C4-2B (cell line): Measurements from ENCODE around the gene MEOX1.

Source experiments
- H3K27ac ChIP-seq: fragments of 450-650 bp; 2 replicates; pipeline ENCODE4 v1.5.1; 2017
- CTCF ChIP-seq: fragments of 450-650 bp; conservative IDR thresholded peaks from 2 replicates; pipeline ENCODE4 v1.5.1; 2017; ENCODE audit warnings: mild to moderate bottlenecking
- ZFX ChIP-seq: fragments of 450-650 bp; IDR thresholded peaks from 2 replicates; pipeline ENCODE4 v1.6.1; 2017

Gene MEOX1

GRCh38 chr17:43669971-43670644, 8.4 kb upstream of the MEOX1 start:
- no peak overlapping the region for H3K27ac ChIP-seq

GRCh38 chr17:43667947-43668348, 6.2 kb upstream of the MEOX1 start:
- TF ChIP-seq CTCF (no peak), ZFX (no peak)
- H3K27ac ChIP-seq = no peak overlapping the region

More at GRCh38 chr17:43669971-43670644, 8.4 kb upstream of the MEOX1 start:
- TF ChIP-seq ZFX = no peak
- TF ChIP-seq CTCF = no peak

- no peak for TF ChIP-seq CTCF
- no peak overlapping the region for H3K27ac ChIP-seq
Measured at GRCh38 chr17:43667506-43667905, 5.8 kb upstream of the MEOX1 start.

- TF ChIP-seq CTCF (no peak), ZFX (no peak)
- no peak overlapping the region for H3K27ac ChIP-seq
Measured at GRCh38 chr17:43665937-43666236, 4.2 kb upstream of the MEOX1 start.

GRCh38 chr17:43665084-43665936, 3.6 kb upstream of the MEOX1 start:
- no peak overlapping the region for H3K27ac ChIP-seq
- TF ChIP-seq ZFX (no peak), CTCF (no peak)

- H3K27ac ChIP-seq = no peak overlapping the region
- TF ChIP-seq ZFX (no peak), CTCF (no peak)
Measured at GRCh38 chr17:43664096-43664495, 2.4 kb upstream of the MEOX1 start.

- TF ChIP-seq ZFX (no peak), CTCF (no peak)
- no peak overlapping the region for H3K27ac ChIP-seq
Measured at GRCh38 chr17:43663383-43663782, 1.7 kb upstream of the MEOX1 start.
